HCT116 (cell line): ENCODE data around the gene CREBBP. TPM values are rescaled to one million over a fixed set of nuclear protein-coding genes. Genes with fewer than 3 reads are reported as not detected.

Experiments used
- ATAC-seq: fragments of 200-7000 bp; cut with Tn5 transposase; 2 replicates; pipeline ENCODE4 v1.9.1; 2020; ENCODE audit warnings: mild to moderate bottlenecking, moderate library complexity
- BruUV-seq: library from RNA; stranded (reverse); fragments of 400-500 nt; replicated peaks from 2 replicates; lab custom pipeline; 2021; lab: Mats Ljungman, UMichigan
- CTCF ChIA-PET: fragments of 300-600 bp; sonication (Branson Sonifier 250); formaldehyde crosslinking; loops from one replicate; lab custom pipeline; 2021; ENCODE audit warnings: antibody characterized with exemption; lab: Charles Lee
- POLR2A ChIA-PET: fragments of 300-600, 350-600 bp; sonication (Branson Sonifier 250); formaldehyde crosslinking; loops from one replicate; lab custom pipeline; 2021; ENCODE audit warnings: antibody characterized with exemption; lab: Charles Lee
- RAD21 ChIA-PET, 2 experiments: fragments of 300-600 bp; sonication (Branson Sonifier 250); formaldehyde crosslinking; loops; one replicate each; lab custom pipeline; 2023; ENCODE audit warnings: low total read pairs in 2 of 2; ENCODE audit not compliant: uncharacterized antibody in 2 of 2, unreplicated experiment in 2 of 2, low non-redundant PET in 1 of 2; lab: Charles Lee
- DNase-seq: peaks from one replicate; pipeline ENCODE4 v3.0.0-alpha.2; 2010; ENCODE audit warnings: low read depth, low spot score
- H2AFZ ChIP-seq: fragments of 200-600 bp; shearing (Covaris generic), sonication (generic); 2 replicates; pipeline ENCODE4 v1.6.1; 2017; ENCODE audit warnings: low read depth, mixed run types, mixed read lengths, antibody characterized with exemption, low read length; ENCODE audit not compliant: poor library complexity, severe bottlenecking
- H3K27ac ChIP-seq: 2 replicates; pipeline ENCODE4 v1.5.1; 2012; ENCODE audit warnings: low read depth, low read length
- H3K27me3 ChIP-seq: fragments of 200-600 bp; sonication (generic); 2 replicates; pipeline ENCODE4 v1.6.1; 2016; ENCODE audit warnings: mixed run types, low read length, mixed read lengths; ENCODE audit not compliant: insufficient read depth
- H3K36me3 ChIP-seq, 2 experiments: fragments of 200-500 bp in 1 of 2; fragments of 200-600 bp in 1 of 2; sonication (Bioruptor generic) in 1 of 2; sonication (generic) in 1 of 2; 2 replicates each; pipeline versions ENCODE4 v1.5.1 to v1.6.1; 2014 to 2016; ENCODE audit warnings: low read length in 2 of 2, inconsistent platforms in 1 of 2, mixed read lengths in 1 of 2, mixed run types in 1 of 2; ENCODE audit not compliant: insufficient read depth in 2 of 2, control insufficient read depth in 1 of 2
- H3K4me1 ChIP-seq, 2 experiments: fragments of 200-600 bp in 1 of 2; sonication (generic) in 1 of 2; 2 replicates each; pipeline versions ENCODE4 v1.5.1 to v1.6.1; 2012 to 2017; ENCODE audit warnings: low read length in 2 of 2, inconsistent platforms in 1 of 2, mild to moderate bottlenecking in 1 of 2, mixed read lengths in 1 of 2, mixed run types in 1 of 2, moderate library complexity in 1 of 2; ENCODE audit not compliant: insufficient read depth in 2 of 2, control insufficient read depth in 1 of 2
- H3K4me2 ChIP-seq: fragments of 200-600 bp; sonication (generic); 2 replicates; pipeline ENCODE4 v1.6.1; 2017; ENCODE audit warnings: mixed run types, low read length, mixed read lengths
- H3K4me3 ChIP-seq, 2 experiments: fragments of 200-600 bp in 1 of 2; sonication (generic) in 1 of 2; replicated peaks in 1 of 2; 2 replicates each; pipeline ENCODE4 v1.5.1; 2011 to 2016; ENCODE audit warnings: low read length in 2 of 2, control low read depth in 1 of 2, low read depth in 1 of 2, mild to moderate bottlenecking in 1 of 2, mixed read lengths in 1 of 2, mixed run types in 1 of 2
- H3K79me2 ChIP-seq: fragments of 200-600 bp; sonication (generic); 2 replicates; pipeline ENCODE4 v1.6.1; 2017; ENCODE audit warnings: mild to moderate bottlenecking, mixed run types, low read length, moderate library complexity, mixed read lengths; ENCODE audit not compliant: insufficient read depth
- H3K9ac ChIP-seq: fragments of 200-600 bp; sonication (generic); 2 replicates; pipeline ENCODE4 v1.6.1; 2016; ENCODE audit warnings: low read length, mixed read lengths
- H3K9me2 ChIP-seq: fragments of 200-600 bp; sonication (generic), shearing (Covaris generic); 2 replicates; pipeline ENCODE4 v1.6.1; 2017; ENCODE audit warnings: mixed run types, mild to moderate bottlenecking, moderate library complexity; ENCODE audit not compliant: insufficient read depth
- H3K9me3 ChIP-seq, 2 experiments: fragments of 200-500 bp in 1 of 2; fragments of 200-600 bp in 1 of 2; sonication (Bioruptor generic) in 1 of 2; sonication (generic) in 1 of 2; 2 replicates each; pipeline ENCODE4 v1.6.1; 2014 to 2017; ENCODE audit warnings: low read length in 2 of 2, mixed read lengths in 2 of 2, inconsistent platforms in 1 of 2, low read depth in 1 of 2, mild to moderate bottlenecking in 1 of 2, mixed run types in 1 of 2, moderate library complexity in 1 of 2; ENCODE audit not compliant: control insufficient read depth in 1 of 2, insufficient read depth in 1 of 2
- H4K20me1 ChIP-seq: fragments of 200-600 bp; sonication (generic), shearing (Covaris generic); 2 replicates; pipeline ENCODE4 v1.6.1; 2017; ENCODE audit warnings: mixed run types, mild to moderate bottlenecking, moderate library complexity; ENCODE audit not compliant: insufficient read depth
- CBX3 ChIP-seq: IDR thresholded peaks from 2 replicates; pipeline ENCODE4 v1.6.1; 2012; ENCODE audit warnings: low read depth
- CEBPB ChIP-seq: IDR thresholded peaks from 2 replicates; pipeline ENCODE4 v1.6.1; 2012; ENCODE audit warnings: low read depth
- CTCF ChIP-seq, 3 experiments: fragments of 200-600 bp in 1 of 3; sonication (generic) in 1 of 3; IDR thresholded peaks in 2 of 3; conservative IDR thresholded peaks in 1 of 3; 2 replicates each; pipeline ENCODE4 v1.5.1; 2012 to 2017; ENCODE audit warnings: low read depth in 2 of 3, low read length in 2 of 3, antibody characterized with exemption in 1 of 3, borderline replicate concordance in 1 of 3, control low read depth in 1 of 3, mild to moderate bottlenecking in 1 of 3, mixed read lengths in 1 of 3, mixed run types in 1 of 3, moderate library complexity in 1 of 3; ENCODE audit not compliant: insufficient read depth in 1 of 3
- EGR1 ChIP-seq: IDR thresholded peaks from 2 replicates; pipeline ENCODE4 v1.6.1; 2012; ENCODE audit warnings: low read depth
- EZH2 ChIP-seq: fragments of 200-600 bp; sonication (generic); IDR thresholded peaks from 2 replicates; pipeline ENCODE4 v1.6.1; 2017; ENCODE audit warnings: antibody characterized with exemption, mixed run types
- EZH2phosphoT487 ChIP-seq: fragments of 200-600 bp; IDR thresholded peaks from 2 replicates; pipeline ENCODE4 v1.6.1; 2018; ENCODE audit warnings: antibody characterized with exemption, borderline replicate concordance
- FOSL1 ChIP-seq: IDR thresholded peaks from 2 replicates; pipeline ENCODE4 v1.6.1; 2012; ENCODE audit warnings: low read depth
- JUND ChIP-seq: IDR thresholded peaks from 2 replicates; pipeline ENCODE4 v1.6.1; 2012
- POLR2A ChIP-seq: IDR thresholded peaks from 2 replicates; pipeline ENCODE4 v1.7.0; 2011; ENCODE audit warnings: borderline replicate concordance; ENCODE audit not compliant: insufficient read depth, insufficient read length; ENCODE audit errors: extremely low read depth
- REST ChIP-seq: IDR thresholded peaks from 2 replicates; pipeline ENCODE4 v1.6.1; 2012; ENCODE audit warnings: low read depth
- SP1 ChIP-seq: IDR thresholded peaks from 2 replicates; pipeline ENCODE4 v1.6.1; 2012; ENCODE audit warnings: low read depth
- SRF ChIP-seq: IDR thresholded peaks from 2 replicates; pipeline ENCODE4 v1.6.1; 2012; ENCODE audit warnings: low read depth
- YY1 ChIP-seq: IDR thresholded peaks from 2 replicates; pipeline ENCODE4 v1.6.1; 2011; ENCODE audit warnings: low read length, low read depth, moderate library complexity, mild to moderate bottlenecking; ENCODE audit not compliant: insufficient replicate concordance; ENCODE audit errors: extremely low read depth
- ZBTB33 ChIP-seq: IDR thresholded peaks from 2 replicates; pipeline ENCODE4 v1.6.1; 2011; ENCODE audit warnings: mild to moderate bottlenecking, low read length, moderate library complexity; ENCODE audit not compliant: insufficient replicate concordance; ENCODE audit errors: extremely low read depth
- ZFX ChIP-seq: fragments of 450-650 bp; IDR thresholded peaks from 2 replicates; pipeline ENCODE4 v1.6.1; 2017
- intact Hi-C: fragments of 100-400 bp; cut with micrococcal nuclease; formaldehyde crosslinking; loops from 2 replicates; pipeline ENCODE4 v1.10.0; 2022
- total RNA-seq: library from RNA; stranded (reverse); gene quantifications from one replicate; pipeline ENCODE4 v1.2.1, GENCODE V29; 2021; ENCODE audit not compliant: unreplicated experiment

The CREBBP gene
- total RNA-seq, 1 experiment from 2014 or later: 42.7 TPM

- Histone ChIP-seq H2AFZ (no peak overlapping the region), H3K27me3 (no peaks in the 10 kb centered on the region), H3K4me1 (no peaks in the 10 kb centered on the region), H3K79me2 (peaks cover 92% of the 10 kb centered on the region), H3K9me2 (no peaks in the 10 kb centered on the region), H3K27ac (no peak overlapping the region), H4K20me1 (peaks cover 13% of the 10 kb centered on the region), H3K36me3 (no peaks in the 10 kb centered on the region), H3K4me3 (no peak overlapping the region), H3K9ac (no peak overlapping the region), H3K9me3 (no peaks in the 10 kb centered on the region), H3K4me2 (no peak overlapping the region)
- intact Hi-C loops: no loop called here
- CTCF ChIA-PET: no interaction called here
- TF ChIP-seq SP1 (no peak), ZFX (no peak), EZH2 (no peak), SRF (no peak), JUND (no peak), REST (no peak), CTCF (IDR thresholded peaks at IDR 0.05 in 2 of 3, conservative IDR thresholded peaks at IDR 0.05 in 1 of 3; ENCODE audit: borderline replicate concordance in 1 of 3, insufficient read depth in 1 of 3, low read depth in 2 of 3, low read length in 2 of 3) (no peak), FOSL1 (no peak), CBX3 (no peak), YY1 (no peak), ZBTB33 (no peak), CEBPB (no peak), EZH2phosphoT487 (no peak), EGR1 (no peak), POLR2A (no peak)
- BruUV-seq: no TSS peak
- ATAC-seq (no peak), DNase-seq (no peak)
- POLR2A ChIA-PET: no interaction called here
- RAD21 ChIA-PET: no interaction called here
Measured at GRCh38 chr16:3797904-3798811, 82.4 kb downstream of the CREBBP start.
